GM06990 (cell line): Measurements from ENCODE around the gene EDN1.
"Not testable (repeated sequence)": the region's sequence is repeated elsewhere in the genome, so short reads cannot be mapped to it uniquely, and the experiment has no call there.

Experiments
- DNase-seq: peaks from one replicate; pipeline ENCODE4 v3.0.0-alpha.2; 2011; ENCODE audit not compliant: insufficient read length; ENCODE audit errors: extremely low read depth
- H3K27me3 ChIP-seq: replicated peaks from 2 replicates; pipeline ENCODE4 v1.6.0; 2011; ENCODE audit warnings: low read length; ENCODE audit not compliant: control insufficient read depth, insufficient read depth
- H3K36me3 ChIP-seq: 2 replicates; pipeline ENCODE4 v1.5.1; 2011; ENCODE audit warnings: low read length; ENCODE audit not compliant: control insufficient read depth, insufficient read depth
- H3K4me3 ChIP-seq: replicated peaks from 2 replicates; pipeline ENCODE4 v1.5.1; 2011; ENCODE audit warnings: low read depth, mild to moderate bottlenecking, control low read depth, low read length
- CTCF ChIP-seq: IDR thresholded peaks from 2 replicates; pipeline ENCODE4 v1.5.1; 2011; ENCODE audit warnings: low read length, control low read depth, mild to moderate bottlenecking, inconsistent platforms; ENCODE audit not compliant: insufficient read depth, poor library complexity, severe bottlenecking

EDN1 gene

GRCh38 chr6:12331951-12332749 is 42.0 kb downstream of the EDN1 start:
- DNase-seq, result no peak
- Histone ChIP-seq H3K27me3 (no peaks in the 10 kb centered on the region), H3K36me3 (no peaks in the 10 kb centered on the region), H3K4me3 (no peak overlapping the region)
- TF ChIP-seq CTCF, result no peak

- H3K4me3 ChIP-seq, H3K36me3 ChIP-seq, H3K27me3 ChIP-seq, DNase-seq: not testable (repeated sequence)
Observed at GRCh38 chr6:12332750-12333079, 42.6 kb downstream of the EDN1 start.

GRCh38 chr6:12333128-12333527 is 43.0 kb downstream of the EDN1 start:
- no peak for DNase-seq
- H3K4me3 ChIP-seq, result no peak overlapping the region
- H3K36me3 ChIP-seq, result no peaks in the 10 kb centered on the region
- TF ChIP-seq CTCF, result no peak
- H3K27me3 ChIP-seq, result no peaks in the 10 kb centered on the region

GRCh38 chr6:12334526-12335130 is 44.5 kb downstream of the EDN1 start:
- H3K4me3 ChIP-seq, result no peak overlapping the region
- DNase-seq, result no peak
- H3K36me3 ChIP-seq, result no peaks in the 10 kb centered on the region
- no peak for TF ChIP-seq CTCF
- no peaks in the 10 kb centered on the region; the same call in 1 of the 2 replicates for H3K27me3 ChIP-seq

- Histone ChIP-seq H3K4me3 (no peak overlapping the region), H3K27me3 (no peaks in the 10 kb centered on the region; the same call in 1 of the 2 replicates), H3K36me3 (no peaks in the 10 kb centered on the region)
- no peak for DNase-seq
- TF ChIP-seq CTCF, result no peak
Observed at GRCh38 chr6:12335131-12335527, 45.0 kb downstream of the EDN1 start.

- TF ChIP-seq CTCF, result peak; percentile 12
- H3K36me3 ChIP-seq, result no peaks in the 10 kb centered on the region
- H3K4me3 ChIP-seq, result no peak overlapping the region
- no peak for DNase-seq
- no peaks in the 10 kb centered on the region; the same call in 1 of the 2 replicates for H3K27me3 ChIP-seq
Observed at GRCh38 chr6:12335717-12336116, 45.6 kb downstream of the EDN1 start.
